NCI-H526 treated with DMSO at 0.1 percent for 48 hours (cell line): ENCODE results near the gene ZNF462.

ENCODE experiments used
- DNase-seq: peaks from one replicate; lab custom pipeline; 2025; lab: John Stamatoyannopoulos, UW

The ZNF462 gene

GRCh38 chr9:106864373-106865143 lies 1.6 kb downstream of the ZNF462 start:
- DNase-seq, result no peak

DNA sequence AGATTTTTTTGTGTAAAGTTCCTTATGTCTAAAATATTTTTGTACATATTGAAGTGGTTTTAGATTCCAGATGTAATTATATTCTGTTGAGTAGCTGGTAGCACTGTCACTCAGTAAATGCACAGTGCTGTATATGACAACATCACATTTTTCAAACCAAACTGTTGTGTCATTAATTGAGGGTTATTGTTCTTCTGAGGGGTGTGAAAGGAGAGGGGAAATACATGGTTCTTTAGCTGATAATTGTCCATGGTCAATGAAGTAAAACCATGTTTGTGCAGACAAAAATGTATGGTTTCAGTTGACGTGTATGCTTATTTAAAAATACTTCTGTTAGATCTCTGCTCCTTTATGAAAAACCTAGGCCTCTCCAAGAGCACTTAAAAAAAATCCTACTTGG lies 3.3 kb downstream of the ZNF462 start:
- no peak for DNase-seq

GRCh38 chr9:106867286-106867685 lies 4.3 kb downstream of the ZNF462 start:
- no peak for DNase-seq

- no peak for DNase-seq
Measured at GRCh38 chr9:106868087-106868486, 5.1 kb downstream of the ZNF462 start.

GRCh38 chr9:106868565-106868964 lies 5.6 kb downstream of the ZNF462 start:
- no peak for DNase-seq

- no peak for DNase-seq
Measured at GRCh38 chr9:106869028-106869427, 6.1 kb downstream of the ZNF462 start.

DNA sequence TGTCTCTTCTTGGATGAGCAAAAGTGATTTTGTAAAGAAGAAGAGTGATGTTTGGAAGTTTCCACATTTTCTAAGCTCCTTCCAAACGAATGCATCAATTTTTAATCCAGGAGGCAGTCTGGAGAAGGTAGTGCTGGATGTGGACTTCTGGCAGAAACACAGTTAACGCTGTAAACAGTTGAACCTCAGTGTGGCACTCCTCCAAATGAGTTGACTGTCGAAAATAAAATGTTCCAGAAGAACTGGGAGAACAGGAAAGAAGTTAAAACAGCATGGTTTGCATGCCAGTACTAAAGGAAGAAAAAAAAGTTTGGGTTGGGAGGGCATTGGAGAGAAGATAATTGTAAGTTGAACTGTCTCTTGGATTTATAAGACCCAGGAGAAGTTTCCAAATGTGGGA lies 6.5 kb downstream of the ZNF462 start:
- no peak for DNase-seq

- no peak for DNase-seq
Measured at GRCh38 chr9:106872641-106873040, 9.7 kb downstream of the ZNF462 start.

GRCh38 chr9:106874031-106874430 lies 11.1 kb downstream of the ZNF462 start:
- DNase-seq, result no peak

DNA sequence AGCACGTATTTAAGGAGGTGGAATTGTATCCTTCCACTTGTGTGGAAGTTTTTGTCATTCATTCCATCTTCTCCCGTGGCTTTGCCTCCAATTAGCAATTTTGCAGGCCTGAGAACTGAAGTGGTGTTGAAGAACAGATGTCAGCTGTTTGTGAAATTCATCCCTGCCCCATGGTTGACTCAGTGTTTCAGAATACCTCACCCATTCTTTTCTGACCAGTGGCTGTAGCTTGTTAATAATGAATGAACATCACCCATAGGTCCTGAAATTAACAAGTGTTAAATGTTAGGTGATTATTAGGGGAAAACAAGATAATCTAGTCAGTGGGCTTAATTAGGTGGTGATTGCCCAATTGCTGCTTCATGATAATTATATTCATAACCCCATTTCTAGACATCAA lies 11.7 kb downstream of the ZNF462 start:
- no peak for DNase-seq

- no peak for DNase-seq
Measured at GRCh38 chr9:106875529-106875928, 12.6 kb downstream of the ZNF462 start.

- no peak for DNase-seq
Measured at GRCh38 chr9:106877345-106877744, 14.4 kb downstream of the ZNF462 start.

- DNase-seq, result no peak
Measured at GRCh38 chr9:106878081-106878837, 15.3 kb downstream of the ZNF462 start.

DNA sequence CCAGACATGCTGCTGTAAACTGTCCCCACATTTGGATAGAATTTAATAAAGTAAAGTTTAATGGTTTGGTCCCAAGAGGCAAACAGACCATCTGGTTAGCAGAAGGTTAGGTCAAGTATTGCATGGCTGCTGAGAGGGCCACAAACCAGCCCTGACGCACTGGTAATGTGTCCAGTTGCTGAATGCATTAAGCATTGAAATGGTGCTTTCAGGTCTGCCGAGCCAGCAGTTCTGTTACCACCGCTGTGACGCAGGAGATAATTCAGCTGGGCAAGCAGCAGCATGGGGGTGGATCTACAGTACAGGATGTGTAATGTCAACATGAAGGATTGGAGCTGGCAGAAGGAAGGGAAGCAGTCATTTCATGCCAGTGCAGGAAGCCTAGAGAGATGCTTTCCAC lies 16.0 kb downstream of the ZNF462 start:
- no peak for DNase-seq

GRCh38 chr9:106879439-106879882 lies 16.5 kb downstream of the ZNF462 start:
- DNase-seq, result no peak

- no peak for DNase-seq
Measured at GRCh38 chr9:106880081-106880480, 17.1 kb downstream of the ZNF462 start.

DNA sequence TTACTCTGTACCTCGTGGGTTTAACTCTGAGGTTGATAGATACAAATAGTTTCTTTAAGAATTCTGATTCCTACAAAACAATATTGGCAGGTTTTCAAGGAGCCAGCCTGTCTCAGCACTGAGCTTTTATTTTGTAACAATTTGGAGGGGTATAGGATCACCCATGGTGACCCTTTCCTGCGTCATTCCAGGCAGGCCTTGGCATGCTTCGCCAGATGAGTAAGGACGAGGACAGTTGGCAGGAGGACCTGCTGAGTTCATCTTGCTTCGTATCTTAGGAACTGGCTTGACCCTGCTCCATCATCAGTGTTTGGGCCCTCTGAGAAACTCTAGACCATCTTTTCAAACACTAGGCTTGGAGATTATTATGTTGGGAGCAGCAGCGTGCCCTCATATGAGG lies 17.9 kb downstream of the ZNF462 start:
- DNase-seq, result no peak

- no peak for DNase-seq
Measured at GRCh38 chr9:106883030-106883429, 20.1 kb downstream of the ZNF462 start.

GRCh38 chr9:106883626-106884190 lies 20.7 kb downstream of the ZNF462 start:
- DNase-seq, result no peak

GRCh38 chr9:106885451-106885850 lies 22.5 kb downstream of the ZNF462 start:
- no peak for DNase-seq

- no peak for DNase-seq
Measured at GRCh38 chr9:106886111-106887046, 23.4 kb downstream of the ZNF462 start.

DNA sequence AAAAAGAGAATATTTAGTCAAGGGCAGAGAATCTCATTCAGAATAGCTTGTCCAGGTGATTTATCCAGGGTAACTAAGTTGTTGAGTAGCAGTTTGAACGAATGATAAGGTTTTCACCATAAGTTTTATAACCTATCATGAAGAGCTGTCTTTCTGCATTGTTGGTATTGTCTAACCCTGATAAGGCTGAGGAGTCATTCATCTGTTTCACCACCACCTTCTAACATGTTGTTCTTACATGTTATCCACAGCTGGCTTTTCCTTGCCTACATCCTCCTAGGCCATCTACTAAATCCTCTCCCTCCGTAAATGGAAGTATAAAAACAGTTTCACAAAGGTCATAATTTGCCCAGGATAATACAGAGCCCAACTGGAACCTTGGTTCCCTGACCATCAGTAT lies 24.1 kb downstream of the ZNF462 start:
- DNase-seq, result no peak
